OCI-LY7 (cell line): ENCODE results near the gene PTGR2. TPM values are rescaled to one million over a fixed set of nuclear protein-coding genes. Genes with fewer than 3 reads are reported as not detected.
A peak's percentile ranks its signal among the peaks of the same experiment; 100 is the strongest.

Experiments used
- BruUV-seq: library from RNA; stranded (reverse); fragments of 400-500 nt; replicated peaks from 2 replicates; lab custom pipeline; 2021; lab: Mats Ljungman, UMichigan
- CTCF ChIA-PET: fragments of 300-600 bp; sonication (Branson Sonifier 250); formaldehyde crosslinking; loops from one replicate; lab custom pipeline; 2022; ENCODE audit warnings: antibody characterized with exemption; ENCODE audit not compliant: unreplicated experiment; lab: Charles Lee
- POLR2A ChIA-PET: fragments of 300-600 bp; sonication (Branson Sonifier 250); formaldehyde crosslinking; loops from one replicate; lab custom pipeline; 2022; ENCODE audit warnings: antibody characterized with exemption; lab: Charles Lee
- DNase-seq: peaks from one replicate; pipeline ENCODE4 v3.0.0-alpha.2; 2015; ENCODE audit warnings: low spot score
- H2AFZ ChIP-seq: fragments of 200-600 bp; sonication (generic), shearing (Covaris generic); 2 replicates; pipeline ENCODE4 v1.6.1; 2014; ENCODE audit warnings: mild to moderate bottlenecking, antibody characterized with exemption, low read length, moderate library complexity
- H3K27ac ChIP-seq: fragments of 200-600 bp; sonication (generic); 2 replicates; pipeline ENCODE4 v1.5.1; 2014; ENCODE audit warnings: mixed run types, low read depth, mild to moderate bottlenecking, moderate library complexity, low read length, inconsistent platforms; ENCODE audit not compliant: poor library complexity, severe bottlenecking
- H3K36me3 ChIP-seq: fragments of 200-600 bp; sonication (generic); 2 replicates; pipeline ENCODE4 v1.6.1; 2014; ENCODE audit warnings: mild to moderate bottlenecking, antibody characterized with exemption, low read length, moderate library complexity, mixed read lengths; ENCODE audit not compliant: insufficient read depth
- H3K4me1 ChIP-seq: fragments of 200-600 bp; sonication (generic); 2 replicates; pipeline ENCODE4 v1.5.1; 2014; ENCODE audit warnings: mild to moderate bottlenecking, low read length; ENCODE audit not compliant: insufficient read depth, poor library complexity, severe bottlenecking
- H3K4me2 ChIP-seq: fragments of 200-600 bp; sonication (generic); 2 replicates; pipeline ENCODE4 v1.6.1; 2014; ENCODE audit warnings: mild to moderate bottlenecking, low read length
- H3K4me3 ChIP-seq: fragments of 200-600 bp; sonication (generic); 2 replicates; pipeline ENCODE4 v1.5.1; 2014; ENCODE audit warnings: mild to moderate bottlenecking, low read depth, low read length; ENCODE audit not compliant: poor library complexity, severe bottlenecking
- H3K79me2 ChIP-seq: fragments of 200-600 bp; sonication (generic); 2 replicates; pipeline ENCODE4 v1.6.1; 2016; ENCODE audit warnings: low read depth, mild to moderate bottlenecking, low read length, moderate library complexity, mixed read lengths; ENCODE audit not compliant: insufficient read depth
- H3K9me2 ChIP-seq: fragments of 200-600 bp; sonication (generic); 2 replicates; pipeline ENCODE4 v1.6.1; 2016; ENCODE audit warnings: mild to moderate bottlenecking, low read length, mixed read lengths; ENCODE audit not compliant: insufficient read depth
- H3K9me3 ChIP-seq: fragments of 200-600 bp; sonication (generic); 2 replicates; pipeline ENCODE4 v1.6.1; 2014; ENCODE audit warnings: mild to moderate bottlenecking, mixed run types, low read length, mixed read lengths
- H4K20me1 ChIP-seq: fragments of 200-600 bp; sonication (generic); 2 replicates; pipeline ENCODE4 v1.6.1; 2014; ENCODE audit warnings: mild to moderate bottlenecking, antibody characterized with exemption, low read length, moderate library complexity, mixed read lengths; ENCODE audit not compliant: insufficient read depth
- EZH2phosphoT487 ChIP-seq: fragments of 200-600 bp; sonication (generic); IDR thresholded peaks from 2 replicates; pipeline ENCODE4 v1.6.1; 2018; ENCODE audit warnings: low read depth, borderline replicate concordance, mild to moderate bottlenecking, mixed run types, antibody characterized with exemption, low read length, moderate library complexity, mixed read lengths
- intact Hi-C: fragments of 100-400 bp; cut with micrococcal nuclease; formaldehyde crosslinking; loops from one replicate; pipeline ENCODE4 v1.10.0; 2022; ENCODE audit not compliant: unreplicated experiment
- total RNA-seq, 2 experiments: library from RNA; depleted of rRNA in 1 of 2; stranded (reverse); fragments of >200 nt in 1 of 2; shearing (Covaris generic) in 1 of 2; gene quantifications; 2 replicates each; pipeline ENCODE4 v1.2.3, GENCODE V29; 2014 to 2022
- TF ChIP-seq, protein P1 (sequence below): fragments of 200-600 bp; sonication (generic); conservative IDR thresholded peaks from 2 replicates; pipeline ENCODE4 v1.5.1; 2014; ENCODE audit warnings: mild to moderate bottlenecking, antibody characterized with exemption, low read length, moderate library complexity, mixed read lengths

Gene PTGR2
- total RNA-seq, 2 experiments from 2014 or later: 6.4 to 14.3 TPM

DNA sequence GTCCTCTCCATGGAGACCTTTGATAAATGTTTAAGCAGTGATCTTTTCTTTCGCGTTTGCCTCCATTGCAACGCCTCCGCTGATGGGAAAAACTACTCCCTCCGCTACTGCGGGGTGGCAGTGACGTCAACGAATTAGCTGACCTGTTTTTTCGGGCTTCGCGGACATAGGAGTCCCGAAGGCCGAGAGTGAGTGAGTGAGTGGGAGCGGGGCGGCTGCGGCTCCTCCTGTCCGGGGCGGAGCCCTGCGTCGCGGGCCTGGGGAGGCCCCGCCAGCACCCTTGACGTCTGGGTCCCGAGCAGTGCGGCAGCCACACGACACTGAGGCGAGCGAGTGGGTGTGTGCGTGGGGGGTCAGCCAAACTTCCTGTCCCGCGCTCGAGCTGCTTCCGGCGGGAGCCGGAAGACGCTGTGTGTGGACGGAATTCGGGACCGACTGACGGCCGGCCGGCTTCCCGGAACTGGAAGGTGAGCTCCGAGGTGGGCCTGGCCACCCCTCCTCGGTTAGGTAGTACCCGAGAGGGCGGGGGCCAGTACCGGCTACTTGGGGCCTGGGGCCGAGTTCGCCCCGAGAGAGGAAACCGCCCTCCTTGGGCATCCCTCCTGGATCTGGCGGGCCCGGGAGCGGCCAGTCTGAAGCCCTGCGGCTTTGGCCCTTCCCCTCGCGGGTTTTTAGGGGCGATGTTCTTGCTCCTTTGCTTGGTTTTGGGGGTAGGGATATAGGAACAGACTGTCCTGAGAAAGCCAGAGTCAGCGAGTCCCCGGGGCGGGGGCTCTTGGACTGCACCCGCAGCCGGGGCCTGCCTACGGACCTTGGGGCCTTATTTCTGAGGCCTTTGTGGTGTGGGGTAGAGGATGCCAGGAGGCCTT is 35.1 kb downstream of the PTGR2 start, which contains the start of gene ZNF410:
Gene ZNF410, plus strand, starts transcription at position 411 of the 869 bp plus-strand sequence. CDS start 5,317 bp downstream, outside the sequence.
- no peaks in the 10 kb centered on the region for H3K9me2 ChIP-seq
- no TSS peak for BruUV-seq
- H3K4me2 ChIP-seq: peak within 1 kb of the TSS; percentile 95
- H3K27ac ChIP-seq: peak within 1 kb of the TSS; percentile 68
- H3K9me3 ChIP-seq: no peaks in the 10 kb centered on the region
- intact Hi-C loops: loop anchor here (1.0 to 5.0 kb wide), 3 partner anchors 34 to 394 kb away; partner anchors contain the start of genes BBOF1, ENTPD5 and RIOX1
- no peak for TF ChIP-seq EZH2phosphoT487
- TF ChIP-seq, protein P1, sequence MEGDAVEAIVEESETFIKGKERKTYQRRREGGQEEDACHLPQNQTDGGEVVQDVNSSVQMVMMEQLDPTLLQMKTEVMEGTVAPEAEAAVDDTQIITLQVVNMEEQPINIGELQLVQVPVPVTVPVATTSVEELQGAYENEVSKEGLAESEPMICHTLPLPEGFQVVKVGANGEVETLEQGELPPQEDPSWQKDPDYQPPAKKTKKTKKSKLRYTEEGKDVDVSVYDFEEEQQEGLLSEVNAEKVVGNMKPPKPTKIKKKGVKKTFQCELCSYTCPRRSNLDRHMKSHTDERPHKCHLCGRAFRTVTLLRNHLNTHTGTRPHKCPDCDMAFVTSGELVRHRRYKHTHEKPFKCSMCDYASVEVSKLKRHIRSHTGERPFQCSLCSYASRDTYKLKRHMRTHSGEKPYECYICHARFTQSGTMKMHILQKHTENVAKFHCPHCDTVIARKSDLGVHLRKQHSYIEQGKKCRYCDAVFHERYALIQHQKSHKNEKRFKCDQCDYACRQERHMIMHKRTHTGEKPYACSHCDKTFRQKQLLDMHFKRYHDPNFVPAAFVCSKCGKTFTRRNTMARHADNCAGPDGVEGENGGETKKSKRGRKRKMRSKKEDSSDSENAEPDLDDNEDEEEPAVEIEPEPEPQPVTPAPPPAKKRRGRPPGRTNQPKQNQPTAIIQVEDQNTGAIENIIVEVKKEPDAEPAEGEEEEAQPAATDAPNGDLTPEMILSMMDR: no peak
- peaks cover 32% of the 10 kb centered on the region for H3K4me1 ChIP-seq
- peak; percentile 88 for DNase-seq
- H3K36me3 ChIP-seq: peaks cover 3% of the 10 kb centered on the region
- peaks cover 68% of the 10 kb centered on the region for H3K79me2 ChIP-seq
- peaks cover 11% of the 10 kb centered on the region; the same call in 1 of the 2 replicates for H4K20me1 ChIP-seq
- ChIA-PET POLR2A (interaction anchor here (0.6 to 1.6 kb wide), 5 partner anchors 9 to 197 kb away, joined by 3 to 6 read pairs (median 4); partner anchors contain the start of gene PTGR2), CTCF (interaction anchor here (0.6 kb wide), 1 partner anchor 44 kb away, joined by 3 read pairs; no protein-coding TSS in a partner anchor)
- peak within 1 kb of the TSS; percentile 98 for H3K4me3 ChIP-seq
- H2AFZ ChIP-seq: peak within 1 kb of the TSS; percentile 97

DNA sequence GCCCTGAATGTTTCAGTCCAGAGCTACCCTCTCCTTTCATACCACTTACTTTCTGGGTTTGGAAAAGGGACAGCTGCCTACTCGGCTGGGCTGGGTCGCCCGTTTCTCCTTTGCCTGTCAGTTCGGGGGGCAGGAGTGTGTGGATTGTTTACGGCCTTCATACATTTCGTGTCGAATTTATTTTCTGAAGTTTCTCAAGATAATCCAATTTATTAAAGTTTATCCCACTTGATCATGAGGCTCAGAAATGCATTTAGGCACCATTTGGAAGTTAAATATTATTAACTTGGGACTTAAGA is 35.6 kb downstream of the PTGR2 start:
- H3K9me2 ChIP-seq: no peaks in the 10 kb centered on the region
- H3K36me3 ChIP-seq: peaks cover 8% of the 10 kb centered on the region
- peaks cover 11% of the 10 kb centered on the region; the same call in 1 of the 2 replicates for H4K20me1 ChIP-seq
- no peak for DNase-seq
- H3K4me3 ChIP-seq: peak overlapping the region; percentile 98
- no peaks in the 10 kb centered on the region for H3K9me3 ChIP-seq
- H3K27ac ChIP-seq: peak overlapping the region; percentile 68
- intact Hi-C loops: loop anchor here (5.0 kb wide), 2 partner anchors 130 to 395 kb away; partner anchors contain the start of genes BBOF1, ENTPD5 and RIOX1
- peak overlapping the region; percentile 97; the same call in 1 of the 2 replicates for H2AFZ ChIP-seq
- peak overlapping the region; percentile 95 for H3K4me2 ChIP-seq
- no TSS peak for BruUV-seq
- peaks cover 74% of the 10 kb centered on the region for H3K79me2 ChIP-seq
- peaks cover 32% of the 10 kb centered on the region for H3K4me1 ChIP-seq
- POLR2A ChIA-PET: interaction anchor here (0.6 to 1.6 kb wide), 4 partner anchors 9 to 197 kb away, joined by 3 to 6 read pairs (median 4); partner anchors contain the start of gene PTGR2
- no peak for TF ChIP-seq EZH2phosphoT487
- CTCF ChIA-PET: interaction anchor here (0.6 kb wide), 1 partner anchor 43 kb away, joined by 3 read pairs; no protein-coding TSS in a partner anchor
